ENCODE data around the gene ELF4. TPM values are rescaled to one million over a fixed set of nuclear protein-coding genes. Genes with fewer than 3 reads are reported as not detected.

Gene ELF4
- total and polyA plus RNA-seq, 2 of the 13 experiments (the other 11 are each of a cell fraction or from before 2014, with no cell fraction given), result 1.3 to 2.6 TPM

- TF ChIP-seq ZNF501 (CRISPR knock-in tag; IDR thresholded peaks at IDR 0.05), result 0 out of 2 replicates have a peak, but pooled peaks have one; percentile 35
- no peak for TF ChIP-seq MED8 (CRISPR knock-in tag; IDR thresholded peaks at IDR 0.05; ENCODE audit: insufficient replicate concordance)
- peak; percentile 43; the same call in 1 of the 2 replicates for TF ChIP-seq UBTF (CRISPR knock-in tag; IDR thresholded peaks at IDR 0.05)
- TF ChIP-seq GTF3A (CRISPR knock-in tag; conservative IDR thresholded peaks at IDR 0.05), result no peak
- no peak for TF ChIP-seq ZNF577 (CRISPR knock-in tag; IDR thresholded peaks at IDR 0.05; ENCODE audit: borderline replicate concordance, low read depth)
- no peak for TF ChIP-seq TFE3 (CRISPR knock-in tag; IDR thresholded peaks at IDR 0.05)
- TF ChIP-seq PRDM10 (CRISPR knock-in tag; IDR thresholded peaks at IDR 0.05; ENCODE audit: low read depth), result no peak
- TF ChIP-seq THAP7 (CRISPR knock-in tag; IDR thresholded peaks at IDR 0.05), result no peak
- no peak for TF ChIP-seq FOXJ3 (CRISPR knock-in tag; IDR thresholded peaks at IDR 0.05; ENCODE audit: borderline replicate concordance)
- TF ChIP-seq MXD3 (CRISPR knock-in tag; IDR thresholded peaks at IDR 0.05), result no peak
- no peak for TF ChIP-seq SMARCC2 (IDR thresholded peaks at IDR 0.05)
- no peak for TF ChIP-seq IKZF5 (CRISPR knock-in tag; IDR thresholded peaks at IDR 0.05)
- no peak for TF ChIP-seq EP300 (IDR thresholded peaks at IDR 0.05; ENCODE audit: low read depth in 2 of 2, low read length in 2 of 2)
- no peak for TF ChIP-seq EP300 (CRISPR knock-in tag; IDR thresholded peaks at IDR 0.05; ENCODE audit: borderline replicate concordance)
- TF ChIP-seq SOX5 (CRISPR knock-in tag; IDR thresholded peaks at IDR 0.05; ENCODE audit: borderline replicate concordance), result no peak
- TF ChIP-seq ZKSCAN8 (CRISPR knock-in tag; IDR thresholded peaks at IDR 0.05; ENCODE audit: borderline replicate concordance), result no peak
- TF ChIP-seq SALL1 (CRISPR knock-in tag; IDR thresholded peaks at IDR 0.05), result peak; percentile 42; the same call in 1 of the 2 replicates
- TF ChIP-seq ZMYM4 (CRISPR knock-in tag; IDR thresholded peaks at IDR 0.05), result no peak
Measured at GRCh38 chrX:130060122-130061069, 49.9 kb downstream of the ELF4 start (continued).

Measured in HepG2 (cell line).